Measurements from ENCODE around the gene TMEM61.

TMEM61 gene

DNA sequence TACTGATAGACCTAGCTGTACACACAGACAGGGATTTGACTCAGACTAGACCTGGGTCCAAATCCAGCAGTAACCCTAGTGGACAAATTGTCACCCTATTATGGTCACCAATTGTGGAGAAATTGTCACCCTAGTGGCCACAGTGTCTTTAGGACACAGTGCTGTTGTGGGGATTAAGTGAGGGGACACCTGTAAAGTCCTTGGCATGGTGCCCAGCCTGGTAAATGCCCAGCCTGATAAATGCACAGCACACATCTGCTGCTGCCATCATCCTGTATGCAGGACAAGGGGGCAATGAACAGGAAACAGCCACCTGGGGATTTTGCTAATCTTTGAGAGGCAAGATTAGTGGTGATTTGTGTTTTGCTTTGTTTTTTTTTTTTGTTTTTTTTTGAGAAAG lies 2.3 kb downstream of the TMEM61 start:
- TF ChIP-seq, protein P1, sequence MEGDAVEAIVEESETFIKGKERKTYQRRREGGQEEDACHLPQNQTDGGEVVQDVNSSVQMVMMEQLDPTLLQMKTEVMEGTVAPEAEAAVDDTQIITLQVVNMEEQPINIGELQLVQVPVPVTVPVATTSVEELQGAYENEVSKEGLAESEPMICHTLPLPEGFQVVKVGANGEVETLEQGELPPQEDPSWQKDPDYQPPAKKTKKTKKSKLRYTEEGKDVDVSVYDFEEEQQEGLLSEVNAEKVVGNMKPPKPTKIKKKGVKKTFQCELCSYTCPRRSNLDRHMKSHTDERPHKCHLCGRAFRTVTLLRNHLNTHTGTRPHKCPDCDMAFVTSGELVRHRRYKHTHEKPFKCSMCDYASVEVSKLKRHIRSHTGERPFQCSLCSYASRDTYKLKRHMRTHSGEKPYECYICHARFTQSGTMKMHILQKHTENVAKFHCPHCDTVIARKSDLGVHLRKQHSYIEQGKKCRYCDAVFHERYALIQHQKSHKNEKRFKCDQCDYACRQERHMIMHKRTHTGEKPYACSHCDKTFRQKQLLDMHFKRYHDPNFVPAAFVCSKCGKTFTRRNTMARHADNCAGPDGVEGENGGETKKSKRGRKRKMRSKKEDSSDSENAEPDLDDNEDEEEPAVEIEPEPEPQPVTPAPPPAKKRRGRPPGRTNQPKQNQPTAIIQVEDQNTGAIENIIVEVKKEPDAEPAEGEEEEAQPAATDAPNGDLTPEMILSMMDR (IDR thresholded peaks at IDR 0.05): no peak

DNA sequence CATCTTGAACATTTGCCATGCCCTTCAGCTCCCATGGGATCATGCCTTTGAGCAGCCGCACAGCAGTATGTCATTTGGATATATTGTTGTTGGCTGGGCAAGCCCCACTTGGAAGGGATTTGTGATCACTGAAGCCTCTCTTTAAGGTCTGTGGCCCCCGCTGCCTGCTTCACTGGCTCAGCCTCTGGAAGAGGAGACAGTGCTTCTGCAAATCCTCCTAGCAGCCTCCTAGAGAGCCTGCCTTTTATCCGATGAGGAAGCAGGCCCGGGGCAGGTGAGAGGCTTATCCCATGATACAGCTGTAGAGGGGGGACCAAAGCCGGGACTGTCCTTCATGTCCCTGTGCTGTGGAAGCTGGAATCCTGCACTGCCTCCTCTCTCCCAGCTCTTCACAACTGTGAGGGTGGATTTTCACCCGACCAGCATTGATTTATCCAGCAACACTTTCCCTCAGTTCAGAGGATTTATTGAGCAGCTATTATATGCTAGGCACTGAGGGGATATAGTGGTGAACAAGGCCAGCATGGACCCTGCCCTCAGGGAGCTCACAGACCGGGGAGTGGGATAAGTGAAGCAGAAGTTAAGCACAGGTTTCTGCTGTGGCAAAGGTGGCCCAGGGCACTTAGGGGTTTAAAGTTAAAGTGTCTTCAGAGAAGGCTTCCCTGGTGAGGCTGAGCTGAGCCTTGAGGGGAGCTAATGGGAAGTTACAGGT lies 3.9 kb downstream of the TMEM61 start:
- TF ChIP-seq, protein P1 (IDR thresholded peaks at IDR 0.05): no peak

DNA sequence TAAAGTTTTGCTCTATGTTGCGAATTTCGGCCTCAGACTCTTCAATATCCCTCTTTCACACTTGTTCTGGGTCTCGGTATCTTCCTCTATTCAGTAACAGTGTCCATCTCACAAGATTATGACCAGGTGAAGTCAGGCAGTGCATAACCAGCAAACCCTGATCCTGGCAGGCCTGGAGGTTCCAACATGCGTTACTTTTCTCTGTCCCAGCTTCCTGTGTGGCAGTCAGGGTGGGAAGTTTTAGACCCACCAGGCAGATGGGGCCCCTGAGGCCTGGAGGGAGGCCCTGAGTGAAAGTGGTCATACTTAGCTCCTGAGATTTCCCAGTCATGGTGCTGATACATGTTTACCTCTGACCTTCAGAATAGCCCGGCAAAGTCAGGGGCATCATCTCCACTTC lies 5.1 kb downstream of the TMEM61 start:
- TF ChIP-seq, protein P1 (IDR thresholded peaks at IDR 0.05): no peak

DNA sequence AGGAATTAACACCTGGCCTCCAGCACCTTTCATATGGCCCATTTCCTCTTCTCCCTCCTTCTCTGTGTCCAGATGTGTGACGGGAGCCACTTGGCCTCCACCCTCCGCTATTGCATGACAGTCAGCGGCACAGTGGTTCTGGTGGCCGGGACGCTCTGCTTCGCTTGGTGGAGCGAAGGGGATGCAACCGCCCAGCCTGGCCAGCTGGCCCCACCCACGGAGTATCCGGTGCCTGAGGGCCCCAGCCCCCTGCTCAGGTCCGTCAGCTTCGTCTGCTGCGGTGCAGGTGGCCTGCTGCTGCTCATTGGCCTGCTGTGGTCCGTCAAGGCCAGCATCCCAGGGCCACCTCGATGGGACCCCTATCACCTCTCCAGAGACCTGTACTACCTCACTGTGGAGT lies 5.6 kb downstream of the TMEM61 start:
- TF ChIP-seq, protein P1 (IDR thresholded peaks at IDR 0.05): no peak

DNA sequence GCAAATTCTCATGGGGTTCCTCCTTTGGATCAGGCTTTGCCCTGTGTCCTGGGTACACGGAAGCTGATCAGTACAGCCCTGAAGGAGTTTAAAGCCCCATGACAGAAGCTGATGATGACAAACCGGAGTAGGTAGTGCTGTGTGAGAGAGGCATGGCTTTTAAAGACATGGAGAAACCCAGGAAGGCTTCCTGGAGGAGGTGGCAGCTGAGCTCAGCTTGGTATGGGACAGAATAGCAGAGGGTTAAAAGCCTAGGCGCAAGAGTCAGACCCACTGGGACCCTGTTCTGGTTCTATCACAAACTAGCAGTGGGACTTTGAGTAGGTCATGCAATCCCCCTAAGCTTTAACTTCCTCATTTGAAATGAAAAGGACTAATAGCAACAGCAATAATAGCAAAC lies 6.1 kb downstream of the TMEM61 start:
- TF ChIP-seq, protein P1 (IDR thresholded peaks at IDR 0.05): no peak

- TF ChIP-seq, protein P1 (IDR thresholded peaks at IDR 0.05): no peak
Measured at GRCh38 chr1:54987427-54987826, 7.0 kb downstream of the TMEM61 start.

- TF ChIP-seq, protein P1 (IDR thresholded peaks at IDR 0.05): no peak
Measured at GRCh38 chr1:54987919-54988705, 7.7 kb downstream of the TMEM61 start.

All from LNCAP (cell line).